Amygdala (tissue), 56 donors: ENCODE results near the gene ZNF460.

Experiments used
- DNase-seq, 56 donors: peaks; one replicate each; lab custom pipeline; 2025; lab: John Stamatoyannopoulos, UW

Gene ZNF460

DNA sequence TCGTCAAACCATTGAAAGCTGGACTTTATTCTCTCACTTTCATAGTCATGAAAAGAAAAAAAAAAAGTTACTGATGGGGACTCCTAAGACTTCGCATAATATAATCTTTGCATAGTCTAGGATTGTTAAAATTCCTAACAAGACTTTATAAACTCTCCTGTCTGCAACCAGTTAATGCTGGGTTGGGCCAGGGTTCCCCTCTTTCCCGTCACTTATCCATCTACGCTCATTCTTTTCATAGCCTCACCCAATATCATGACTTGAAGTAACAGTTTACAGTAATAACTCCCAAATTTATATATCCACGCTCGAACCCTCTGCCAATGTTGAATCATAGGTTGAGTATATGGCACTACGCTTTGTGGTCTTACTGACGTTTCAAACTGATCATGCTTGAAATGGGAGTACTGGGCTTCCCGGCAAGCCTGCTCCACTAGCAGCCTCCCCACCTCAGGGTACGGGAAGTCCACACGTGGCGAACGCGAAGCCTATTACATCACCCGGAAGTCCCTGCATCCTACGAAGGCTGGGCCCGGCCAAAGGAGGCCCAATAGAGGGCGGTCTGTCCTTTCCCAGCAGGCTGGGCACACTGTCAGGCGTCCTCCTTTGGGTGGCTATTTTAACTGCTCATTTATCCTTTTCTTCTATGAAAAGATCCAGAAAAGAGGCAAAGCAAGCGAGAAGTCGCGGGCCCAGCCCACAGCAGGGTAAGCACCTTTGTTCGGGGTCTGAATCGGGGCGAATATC is 694 bp upstream of the ZNF460 start:
- DNase-seq = peak; percentile 59 to 93 (median 82)

DNA sequence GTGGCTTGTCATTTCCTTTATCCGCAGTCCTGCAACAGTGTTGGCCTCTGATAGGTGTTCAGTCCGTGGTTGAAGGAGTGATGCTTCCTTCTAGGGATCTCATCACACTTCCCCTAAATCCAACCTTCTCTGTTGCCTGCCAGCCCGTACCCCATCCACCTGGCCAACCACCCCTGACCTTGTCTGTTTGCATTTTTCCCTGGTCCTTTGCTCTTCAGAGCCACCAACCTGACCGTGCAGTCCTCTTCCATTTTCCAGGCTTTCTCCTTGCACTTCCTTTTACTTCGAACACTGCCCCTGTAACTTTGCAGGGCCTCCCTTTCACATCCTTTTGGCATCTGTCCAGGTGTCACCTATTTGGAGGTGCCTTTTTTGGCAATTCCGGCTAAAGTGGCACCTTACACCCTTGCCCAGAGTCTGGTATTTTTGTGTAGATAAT is 696 bp downstream of the ZNF460 start:
- no peak for DNase-seq

DNA sequence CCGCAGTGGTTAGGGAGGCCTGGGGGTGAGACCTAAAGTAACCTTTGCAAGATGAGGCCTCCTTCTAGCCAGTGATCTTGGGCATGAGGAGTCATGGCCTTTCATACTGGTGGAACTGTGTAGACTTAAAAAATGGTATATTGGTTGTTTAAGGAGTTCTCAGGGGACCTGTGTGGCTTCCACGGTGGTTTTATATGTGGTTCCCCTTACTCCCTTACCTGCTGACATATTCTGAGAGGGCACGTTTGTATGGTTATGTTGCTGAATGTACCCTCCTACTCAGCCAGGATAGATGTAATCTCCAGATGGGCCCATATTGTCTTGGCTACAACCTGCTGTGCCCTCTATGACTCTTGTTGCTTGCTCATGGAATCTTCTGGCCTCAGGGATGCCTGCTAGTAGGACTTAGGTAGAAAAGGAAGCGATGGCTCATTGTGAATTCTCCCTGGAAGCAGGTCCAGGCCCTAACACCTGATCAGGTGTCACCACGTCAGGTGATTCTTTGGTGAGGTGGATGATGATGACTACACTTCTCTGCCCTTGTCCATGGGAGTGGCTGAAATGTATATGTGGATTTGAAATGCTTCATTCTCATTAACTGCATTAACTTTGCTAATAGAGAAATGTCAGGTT is 1.8 kb downstream of the ZNF460 start:
- no peak for DNase-seq

DNA sequence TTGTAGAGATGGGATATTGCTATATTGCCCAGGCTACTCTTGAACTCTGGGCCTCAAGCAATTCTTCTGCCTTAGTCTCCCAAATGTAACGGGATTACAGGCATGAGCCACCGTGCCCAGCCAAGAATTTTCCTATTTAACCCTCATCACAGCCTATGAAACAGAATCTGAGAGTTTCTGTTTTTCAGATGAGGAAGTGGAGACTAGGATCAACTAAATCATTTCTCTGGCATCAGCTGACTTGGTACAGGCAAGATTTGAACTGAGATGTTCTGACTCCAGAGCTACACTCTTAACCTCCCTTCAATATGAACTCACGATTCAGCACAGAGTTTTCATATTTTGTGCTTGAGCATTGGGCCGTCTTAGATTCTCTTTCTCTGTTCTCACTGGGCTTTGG is 8.1 kb downstream of the ZNF460 start:
- DNase-seq = no peak

DNA sequence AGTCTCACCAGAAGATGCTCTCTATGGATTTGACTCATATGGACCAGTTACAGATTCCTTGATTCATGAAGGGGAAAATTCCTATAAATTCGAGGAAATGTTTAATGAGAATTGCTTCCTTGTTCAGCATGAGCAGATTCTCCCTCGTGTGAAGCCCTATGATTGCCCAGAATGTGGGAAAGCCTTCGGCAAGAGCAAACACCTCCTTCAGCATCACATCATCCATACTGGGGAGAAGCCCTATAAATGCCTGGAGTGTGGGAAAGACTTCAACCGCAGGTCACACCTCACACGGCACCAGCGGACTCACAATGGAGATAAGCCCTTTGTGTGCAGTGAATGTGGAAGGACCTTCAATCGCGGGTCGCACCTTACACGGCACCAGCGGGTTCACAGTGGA is 10.7 kb downstream of the ZNF460 start:
- DNase-seq = no peak

DNA sequence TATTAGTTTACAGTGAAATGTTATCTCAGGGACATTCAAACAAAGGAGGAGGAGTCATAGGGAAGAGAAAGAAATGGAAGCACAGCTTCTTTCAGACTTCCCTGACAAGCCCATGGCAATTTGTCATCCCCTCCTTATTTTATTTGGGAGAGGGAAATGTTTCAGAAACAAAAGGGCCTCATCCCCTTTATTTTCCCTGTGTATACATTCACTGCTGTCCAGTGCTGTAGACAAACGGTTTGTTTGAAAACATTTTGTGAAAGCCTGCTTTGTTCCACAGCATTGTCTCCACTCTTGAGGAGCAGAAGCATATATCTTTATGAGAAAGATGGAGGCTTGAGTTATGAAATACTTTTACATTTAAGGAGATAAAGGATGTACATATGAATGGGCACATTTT is 12.3 kb downstream of the ZNF460 start:
- no peak for DNase-seq

DNA sequence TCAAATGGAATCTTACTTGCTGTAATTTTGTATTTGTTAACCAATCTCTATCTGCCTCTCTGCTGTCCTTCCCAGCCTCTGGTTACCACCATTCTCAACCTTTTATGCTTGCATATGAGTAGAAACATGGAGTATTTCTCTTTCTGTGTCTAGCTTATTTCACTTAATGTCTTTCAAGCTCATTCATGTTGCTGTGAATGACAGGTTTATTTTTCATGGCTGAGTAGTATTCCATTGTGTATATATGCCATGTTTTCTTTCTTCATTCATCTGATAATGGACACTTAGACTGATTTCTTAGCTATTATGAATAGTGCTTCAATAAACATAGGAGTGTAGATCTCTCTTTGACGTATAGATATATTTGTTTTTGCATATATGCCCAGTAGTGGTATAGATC is 13.4 kb downstream of the ZNF460 start:
- DNase-seq = no peak

DNA sequence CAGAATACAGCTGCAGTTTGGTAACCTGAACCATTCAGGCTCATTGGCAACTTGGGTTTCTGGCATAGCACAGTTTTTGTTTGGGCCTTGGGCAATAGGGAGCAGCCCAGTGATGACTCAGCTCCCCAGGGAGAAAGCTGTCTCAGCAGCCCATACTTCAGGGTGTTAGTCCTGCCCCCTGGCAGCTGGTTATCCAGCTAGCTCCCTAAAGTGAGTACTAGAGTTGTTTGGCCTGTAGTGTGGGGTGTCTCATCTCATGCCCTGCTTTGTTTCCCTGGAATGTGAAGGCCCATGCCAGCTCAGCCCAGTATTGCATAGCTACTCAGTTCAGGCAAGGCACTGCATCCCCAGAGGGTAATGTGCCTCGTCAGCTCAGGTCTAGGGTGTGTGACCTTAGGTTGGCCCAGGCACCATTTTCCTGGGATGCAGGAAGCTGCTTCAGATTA is 21.8 kb downstream of the ZNF460 start:
- peak in 1 of 56 donors; percentile 27 for DNase-seq

DNA sequence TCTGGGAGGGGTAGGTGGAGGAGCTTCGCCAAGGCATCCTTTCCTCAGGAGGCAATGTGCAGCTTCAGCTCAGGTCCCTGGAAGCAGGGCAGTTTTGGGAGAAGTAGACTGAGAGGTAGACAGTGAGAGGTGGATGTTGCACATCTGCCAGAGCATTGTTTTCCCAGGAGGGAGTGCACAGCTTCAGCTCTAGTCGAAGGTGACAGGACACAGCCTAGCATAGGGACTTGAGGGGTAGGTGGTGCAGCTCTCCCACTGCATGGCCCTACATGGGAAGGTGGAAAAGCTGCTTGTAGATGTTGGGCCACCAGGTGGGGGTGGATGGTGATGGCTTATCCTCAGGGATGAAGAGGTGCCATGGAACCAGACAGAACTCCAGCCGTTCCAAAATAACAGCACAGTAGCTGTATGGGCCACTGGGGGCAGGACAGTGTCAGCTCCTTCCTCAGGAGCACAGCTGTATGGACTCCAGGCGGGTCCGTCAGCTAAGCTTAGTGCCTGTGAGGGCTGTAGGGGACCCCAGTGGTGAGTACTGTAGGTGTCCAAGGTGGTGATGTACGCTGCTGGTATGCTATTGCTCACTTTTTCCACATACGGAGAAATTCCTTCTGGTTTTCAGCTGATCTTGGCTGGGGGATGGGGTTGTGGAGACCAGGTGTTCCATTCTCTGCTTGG is 22.6 kb downstream of the ZNF460 start:
- no peak for DNase-seq

DNA sequence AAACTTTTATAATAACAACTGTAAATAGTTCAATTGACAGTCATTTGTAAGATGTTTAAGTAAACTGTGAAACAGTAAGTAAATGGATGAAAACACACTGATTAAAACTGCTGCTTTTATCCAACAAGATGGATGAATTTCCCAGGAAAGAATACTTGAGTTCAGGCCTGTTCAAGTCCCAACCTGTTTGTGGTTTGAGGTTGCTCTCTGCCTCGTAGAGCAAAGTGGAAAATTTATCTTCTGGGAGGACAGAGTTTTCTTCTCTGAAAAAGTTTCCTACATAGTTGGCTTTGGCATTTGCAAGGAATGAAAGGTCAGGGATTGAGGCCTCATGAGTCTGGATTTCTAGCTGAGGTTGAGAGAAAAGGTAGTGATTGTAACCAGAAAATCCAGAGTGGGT is 24.8 kb downstream of the ZNF460 start:
- no peak for DNase-seq

DNA sequence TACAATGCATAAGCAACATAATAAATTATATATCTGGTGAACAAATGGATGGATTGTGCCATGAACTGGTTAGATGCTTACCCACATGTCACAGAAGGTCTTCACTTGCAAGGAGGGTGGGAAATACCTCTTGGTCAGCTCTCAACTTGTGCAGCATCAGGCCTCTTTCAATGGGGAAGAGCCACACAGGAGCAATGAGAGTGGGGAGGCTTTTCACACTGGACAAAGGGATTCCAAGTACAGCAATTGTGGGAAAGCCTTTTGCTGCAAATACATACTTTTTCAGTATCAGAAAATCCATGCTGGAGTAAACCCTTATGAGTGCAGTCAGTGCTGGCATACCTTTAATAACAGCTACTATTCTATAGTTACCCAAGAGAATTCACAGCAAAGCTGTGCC is 28.2 kb downstream of the ZNF460 start:
- no peak for DNase-seq

DNA sequence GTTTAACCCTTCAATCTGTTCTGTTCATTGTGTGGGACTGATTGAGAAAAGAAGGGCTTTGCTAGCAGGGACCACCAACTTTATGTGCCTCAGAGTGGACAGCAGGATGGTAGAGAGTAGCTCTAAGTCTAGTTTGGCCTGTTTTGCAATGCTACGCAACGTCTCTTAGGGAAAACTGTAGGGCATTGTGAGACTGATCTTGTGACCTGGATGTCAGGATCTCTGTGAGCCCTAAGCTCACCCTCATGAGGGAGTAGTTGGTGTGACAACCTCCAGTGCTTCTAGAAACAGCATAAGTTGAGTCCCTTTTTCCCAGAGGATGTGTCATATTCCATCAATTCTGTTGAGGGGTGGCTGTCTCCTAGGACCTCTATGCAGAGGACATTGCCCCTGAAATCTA is 30.5 kb downstream of the ZNF460 start:
- no peak for DNase-seq

DNA sequence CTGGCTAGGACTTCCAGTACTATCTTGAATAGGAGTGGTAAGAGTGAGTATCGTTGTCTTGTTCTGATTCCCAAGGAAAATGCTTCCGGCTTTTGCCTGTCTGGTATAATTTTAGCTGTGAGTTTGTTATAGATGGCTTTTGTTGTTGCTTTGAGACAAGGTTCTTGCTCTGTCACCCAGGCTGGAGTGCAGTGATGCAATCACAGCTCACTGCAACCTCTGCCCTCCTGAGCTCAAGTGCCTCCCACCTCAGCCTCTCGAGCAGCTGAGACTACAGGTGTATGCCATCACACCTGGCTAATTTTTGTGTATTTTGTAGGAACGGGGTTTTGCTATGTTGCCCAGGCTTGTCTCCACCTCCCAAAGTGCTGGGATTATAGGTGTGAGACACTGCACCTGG is 33.9 kb downstream of the ZNF460 start:
- no peak for DNase-seq

DNA sequence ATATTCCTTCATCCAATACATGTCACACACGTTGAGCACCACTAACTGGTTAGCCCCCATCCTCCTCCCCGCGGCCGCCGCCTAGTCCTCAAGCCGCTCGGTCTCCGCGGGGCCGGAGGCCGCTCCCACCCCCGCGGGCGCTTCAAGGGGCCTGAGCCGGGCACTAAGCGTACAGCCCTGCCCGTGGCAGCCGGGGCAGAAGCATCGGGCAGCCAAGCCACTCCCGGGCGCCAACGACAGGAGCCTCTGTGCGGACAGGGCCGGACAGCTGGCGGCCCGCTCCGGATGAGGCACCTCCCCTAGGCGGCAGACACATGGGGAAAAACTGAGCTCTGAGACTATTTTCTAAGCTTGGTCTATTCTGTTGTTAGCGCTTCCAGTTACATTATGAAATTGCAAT is 37.2 kb downstream of the ZNF460 start:
- DNase-seq = peak in 5 of 56 donors; percentile 0 to 16 (median 2)

DNA sequence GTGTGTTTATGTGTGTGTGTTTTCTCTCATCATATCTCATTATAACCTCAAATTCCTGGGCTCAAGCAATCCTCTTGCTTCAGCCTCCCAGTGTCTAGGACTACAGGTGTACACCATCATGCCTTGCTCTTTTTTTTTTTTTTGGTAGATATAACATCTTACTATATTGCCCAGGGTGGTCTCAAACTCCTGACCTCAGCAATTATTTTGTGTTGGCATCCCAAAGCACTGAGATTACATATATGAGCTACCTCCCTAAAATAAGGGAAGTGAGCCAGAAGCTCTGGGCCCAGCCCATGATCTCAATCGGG is 39.5 kb downstream of the ZNF460 start:
- DNase-seq = no peak

DNA sequence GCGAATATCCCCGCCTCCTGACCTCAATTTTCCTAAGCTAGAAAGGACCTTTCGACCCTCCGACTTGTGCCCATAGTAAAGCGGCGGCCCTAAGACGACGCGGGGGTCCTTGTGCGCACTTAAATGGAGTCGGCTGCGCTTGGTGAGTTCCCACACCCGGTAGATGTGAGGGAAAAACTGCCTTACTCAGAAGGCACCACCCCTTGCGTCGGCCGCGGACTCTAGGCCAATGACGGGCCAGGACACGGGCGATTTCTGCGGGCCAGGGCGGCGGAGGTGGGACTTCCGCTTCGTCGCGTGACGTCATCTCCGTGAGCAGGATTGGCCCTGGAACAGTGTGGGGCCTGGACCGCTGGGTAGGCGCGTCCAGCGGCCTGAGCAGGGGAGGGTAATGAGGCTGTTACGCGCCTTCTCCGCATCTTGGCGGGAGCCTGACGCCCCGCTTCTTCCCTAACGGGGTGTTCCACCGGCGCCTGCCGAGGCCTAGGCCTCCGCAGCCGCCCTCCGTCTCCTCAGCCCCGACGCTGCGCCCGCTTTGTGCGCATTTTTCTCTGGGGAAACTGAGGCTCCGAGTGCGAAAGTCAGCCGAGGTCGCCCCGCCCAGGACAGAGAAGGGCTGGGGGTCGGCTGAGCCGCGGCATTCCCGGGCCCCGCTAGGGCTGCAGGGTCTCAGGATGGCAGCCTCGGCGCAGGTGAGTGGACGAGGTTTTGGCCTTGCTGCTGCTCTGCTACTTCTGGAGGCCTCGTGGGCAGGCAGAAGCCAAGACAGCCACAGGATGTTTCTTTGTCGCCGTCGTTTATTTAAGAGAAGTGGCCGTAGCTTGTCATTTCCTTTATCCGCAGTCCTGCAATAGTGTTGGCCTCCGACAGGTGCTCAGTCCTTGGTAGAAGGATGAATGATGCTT is 40.1 kb downstream of the ZNF460 start, which contains the start of gene ZNF543:
Gene ZNF543, plus strand, starts transcription at position 293 of the 905 bp plus-strand sequence. Its CDS starts 382 bp downstream, at position 675.
- DNase-seq = peak; percentile 14 to 97 (median 91)

DNA sequence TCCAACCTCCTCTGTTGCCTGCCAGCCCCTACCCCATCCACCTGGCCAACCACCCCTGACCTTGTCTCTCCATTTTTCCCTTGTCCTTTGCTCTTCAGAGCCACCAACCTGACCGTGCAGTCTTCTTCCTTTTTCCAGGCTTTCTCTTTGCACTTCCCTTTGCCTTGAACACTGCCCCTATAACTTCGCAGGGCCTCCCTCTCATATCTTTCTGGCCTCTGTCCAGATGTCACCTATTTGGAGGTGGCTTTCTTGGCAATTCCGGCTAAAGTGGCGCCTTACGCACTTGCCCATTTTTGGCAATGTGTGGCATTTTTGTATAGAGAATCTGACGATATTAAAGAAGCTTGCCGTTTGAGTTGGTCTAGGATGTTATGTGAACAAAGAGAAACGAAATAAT is 40.8 kb downstream of the ZNF460 start:
- DNase-seq = no peak

DNA sequence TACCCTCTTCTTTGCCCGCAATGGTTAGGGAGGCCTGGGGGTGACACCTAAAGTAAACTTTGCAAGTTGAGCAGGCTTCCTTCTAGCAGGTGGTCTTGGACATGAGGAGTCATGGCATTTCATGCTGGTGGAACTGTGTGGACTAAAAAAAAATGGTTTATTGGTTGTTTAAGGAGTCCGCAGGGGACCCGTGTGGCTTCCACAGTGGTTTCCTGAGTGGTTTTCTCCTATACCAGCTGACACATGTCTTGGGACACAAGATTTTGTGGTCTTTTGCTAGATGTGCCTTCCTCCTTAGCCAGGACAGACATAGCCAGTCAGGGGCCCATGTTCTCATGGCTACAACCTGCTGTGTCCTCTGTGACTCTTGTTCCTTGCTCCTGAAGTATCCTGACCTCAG is 41.5 kb downstream of the ZNF460 start:
- no peak for DNase-seq

DNA sequence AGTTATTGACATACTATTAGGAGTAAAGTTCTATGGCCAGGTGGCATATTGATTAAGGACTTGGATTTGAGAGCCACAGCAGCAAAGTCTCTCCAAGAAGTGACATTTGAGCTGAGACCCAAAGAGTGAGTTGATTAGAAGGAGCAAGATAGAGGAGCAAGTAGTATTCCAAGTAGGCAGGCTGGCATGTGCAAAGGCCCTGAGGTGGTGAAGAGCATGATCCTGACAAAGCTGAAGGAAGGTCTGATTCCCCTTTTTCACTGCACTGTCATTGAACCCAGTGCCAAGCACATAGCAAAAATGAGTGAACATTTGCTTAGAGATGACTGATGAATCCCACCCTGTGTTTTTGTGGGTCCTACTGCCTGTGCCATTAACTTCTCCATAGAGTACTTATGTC is 44.7 kb downstream of the ZNF460 start:
- DNase-seq = no peak

DNA sequence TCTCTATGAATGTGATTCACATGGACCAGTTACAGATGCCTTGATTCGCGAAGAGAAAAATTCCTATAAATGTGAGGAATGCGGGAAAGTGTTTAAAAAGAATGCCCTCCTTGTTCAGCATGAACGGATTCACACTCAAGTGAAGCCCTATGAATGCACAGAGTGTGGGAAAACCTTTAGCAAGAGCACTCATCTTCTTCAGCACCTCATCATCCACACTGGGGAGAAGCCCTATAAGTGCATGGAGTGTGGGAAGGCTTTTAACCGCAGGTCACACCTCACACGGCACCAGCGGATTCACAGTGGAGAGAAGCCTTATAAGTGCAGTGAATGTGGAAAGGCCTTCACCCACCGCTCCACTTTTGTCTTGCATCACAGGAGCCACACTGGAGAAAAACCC is 47.7 kb downstream of the ZNF460 start:
- no peak for DNase-seq

DNA sequence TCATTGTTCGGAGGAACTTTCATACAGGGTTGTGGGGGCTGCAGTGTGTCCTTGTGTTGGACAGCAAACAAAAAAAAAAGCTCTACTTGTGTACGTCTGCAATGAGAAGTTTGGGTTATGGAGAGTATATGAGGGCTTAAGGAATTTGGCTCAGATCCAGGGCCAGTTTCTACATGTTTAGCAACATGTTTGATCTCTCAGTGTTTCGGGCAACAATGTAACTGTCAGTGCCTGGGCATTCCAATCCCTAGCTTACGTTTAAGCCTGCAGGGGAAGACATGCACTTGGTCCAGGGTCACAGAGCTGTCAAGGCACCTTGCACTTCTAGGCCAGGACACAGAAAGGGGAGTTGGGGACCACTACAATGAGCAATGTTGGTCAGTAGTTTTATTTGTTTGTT is 53.9 kb downstream of the ZNF460 start:
- DNase-seq = no peak
